Measurements from ENCODE around the gene RAPGEF2. TPM values are rescaled to one million over a fixed set of nuclear protein-coding genes. Genes with fewer than 3 reads are reported as not detected.

RAPGEF2 gene
- total and polyA plus RNA-seq, 2 donors from 2014 or later: 6.9 to 50.6 TPM

DNA sequence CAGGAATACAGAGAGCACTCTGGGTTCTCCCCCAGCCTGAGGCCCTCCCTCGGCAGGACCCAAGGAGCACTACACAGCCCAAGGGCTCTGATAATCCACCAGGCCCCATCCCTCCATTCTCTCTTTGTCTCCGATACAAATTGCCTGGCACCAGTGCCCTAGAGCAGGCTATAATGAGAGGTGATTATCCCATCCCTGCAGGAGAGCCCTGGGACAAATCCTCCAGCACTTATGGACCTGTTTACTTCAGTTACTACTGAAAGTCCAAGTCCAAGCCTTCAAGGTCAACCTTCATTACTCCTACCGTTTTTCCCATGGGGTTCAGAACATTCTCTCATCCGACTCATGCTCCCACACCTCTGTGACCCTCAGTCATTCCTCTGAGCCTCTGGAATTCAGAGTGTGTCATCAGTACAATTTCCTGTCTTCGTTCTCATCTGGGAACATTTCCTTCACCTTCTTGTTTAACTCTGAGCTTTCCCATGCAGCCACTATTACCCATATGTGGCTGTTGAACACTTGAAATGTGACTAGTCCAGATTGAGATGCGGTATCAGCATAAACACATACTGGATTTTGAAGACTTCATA is 299.0 kb downstream of the RAPGEF2 start:
- FAIRE-seq (no peak), DNase-seq (peak in 1 of 5 donors; percentile 15)
- Histone ChIP-seq H3K9ac (ENCODE audit: low read length in 3 of 3) (no peak overlapping the region), H3K27ac (ENCODE audit: low read depth in 2 of 2, low read length in 2 of 2) (no peak overlapping the region), H3K36me3 (ENCODE audit: control insufficient read depth in 2 of 3, insufficient read depth in 3 of 3, low read length in 3 of 3) (no peaks in the 10 kb centered on the region), H3K27me3 (ENCODE audit: control insufficient read depth, insufficient read depth, low read length) (no peaks in the 10 kb centered on the region), H3K9me3 (ENCODE audit: control insufficient read depth in 2 of 3, insufficient read depth in 1 of 3, low read length in 3 of 3) (no peaks in the 10 kb centered on the region), H3K4me1 (ENCODE audit: control insufficient read depth in 2 of 3, insufficient read depth in 2 of 3, low read depth in 1 of 3, low read length in 3 of 3) (peaks cover 0 to 7% (median 0%) of the 10 kb centered on the region in 3 donors), H3K4me3 (ENCODE audit: low read length in 3 of 3) (no peak overlapping the region)
- intact Hi-C loops (cut with DNase I): no loop called here
- TF ChIP-seq, protein P1, sequence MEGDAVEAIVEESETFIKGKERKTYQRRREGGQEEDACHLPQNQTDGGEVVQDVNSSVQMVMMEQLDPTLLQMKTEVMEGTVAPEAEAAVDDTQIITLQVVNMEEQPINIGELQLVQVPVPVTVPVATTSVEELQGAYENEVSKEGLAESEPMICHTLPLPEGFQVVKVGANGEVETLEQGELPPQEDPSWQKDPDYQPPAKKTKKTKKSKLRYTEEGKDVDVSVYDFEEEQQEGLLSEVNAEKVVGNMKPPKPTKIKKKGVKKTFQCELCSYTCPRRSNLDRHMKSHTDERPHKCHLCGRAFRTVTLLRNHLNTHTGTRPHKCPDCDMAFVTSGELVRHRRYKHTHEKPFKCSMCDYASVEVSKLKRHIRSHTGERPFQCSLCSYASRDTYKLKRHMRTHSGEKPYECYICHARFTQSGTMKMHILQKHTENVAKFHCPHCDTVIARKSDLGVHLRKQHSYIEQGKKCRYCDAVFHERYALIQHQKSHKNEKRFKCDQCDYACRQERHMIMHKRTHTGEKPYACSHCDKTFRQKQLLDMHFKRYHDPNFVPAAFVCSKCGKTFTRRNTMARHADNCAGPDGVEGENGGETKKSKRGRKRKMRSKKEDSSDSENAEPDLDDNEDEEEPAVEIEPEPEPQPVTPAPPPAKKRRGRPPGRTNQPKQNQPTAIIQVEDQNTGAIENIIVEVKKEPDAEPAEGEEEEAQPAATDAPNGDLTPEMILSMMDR (IDR thresholded peaks at IDR 0.05; ENCODE audit: borderline replicate concordance, extremely low read depth, insufficient read depth): no peak

Small RNAs within 50 kb of the gene (microRNA-seq; reads per million reads assigned to microRNA genes)
- not detected for gene MIR3688-1
- gene MIR3688-2: not detected

All from kidney (tissue), 14 donors.